Measurements from ENCODE around the gene EPHA10.

Gene EPHA10

GRCh38 chr1:37719572-37720195, 45.2 kb downstream of the EPHA10 start:
- Histone ChIP-seq H3K9ac (ENCODE audit: low read length) (no peak overlapping the region), H3K9me2 (replicated peaks; ENCODE audit: insufficient read depth, low read length) (no peaks in the 10 kb centered on the region), H3K4me3 (ENCODE audit: insufficient read depth, low read length, poor library complexity, severe bottlenecking) (no peak overlapping the region)

GRCh38 chr1:37718901-37719571, 45.9 kb downstream of the EPHA10 start:
- Histone ChIP-seq H3K9me2 (replicated peaks; ENCODE audit: insufficient read depth, low read length) (no peaks in the 10 kb centered on the region), H3K4me3 (ENCODE audit: insufficient read depth, low read length, poor library complexity, severe bottlenecking) (no peak overlapping the region), H3K9me3 (ENCODE audit: insufficient read depth, low read length) (no peaks in the 10 kb centered on the region), H3K4me2 (ENCODE audit: low read depth, low read length, poor library complexity, severe bottlenecking) (no peak overlapping the region), H3K9ac (ENCODE audit: low read length) (no peak overlapping the region), H4K20me1 (ENCODE audit: low read depth, low read length) (no peaks in the 10 kb centered on the region), H3K27me3 (ENCODE audit: low read length) (no peaks in the 10 kb centered on the region), H3K36me3 (ENCODE audit: low read length) (no peaks in the 10 kb centered on the region), H3K27ac (ENCODE audit: low read depth, low read length) (no peak overlapping the region), H3F3A (ENCODE audit: insufficient read depth) (no peaks in the 10 kb centered on the region), H3K79me2 (ENCODE audit: insufficient read depth, low read length) (no peaks in the 10 kb centered on the region), H2AFZ (ENCODE audit: low read depth, low read length, severe bottlenecking) (no peak overlapping the region)
- TF ChIP-seq EZH2phosphoT487 (conservative IDR thresholded peaks at IDR 0.05; ENCODE audit: low read length) (no peak), CTCF (IDR thresholded peaks at IDR 0.05; ENCODE audit: insufficient read depth, low read length, poor library complexity, severe bottlenecking) (no peak)

More at GRCh38 chr1:37719572-37720195, 45.2 kb downstream of the EPHA10 start:
- no peak overlapping the region for H3K27ac ChIP-seq (ENCODE audit: low read depth, low read length)
- H4K20me1 ChIP-seq (ENCODE audit: low read depth, low read length) = no peaks in the 10 kb centered on the region
- H3K36me3 ChIP-seq (ENCODE audit: low read length) = no peaks in the 10 kb centered on the region
- H3K4me2 ChIP-seq (ENCODE audit: low read depth, low read length, poor library complexity, severe bottlenecking) = no peak overlapping the region
- H3K27me3 ChIP-seq (ENCODE audit: low read length) = no peaks in the 10 kb centered on the region
- TF ChIP-seq EZH2phosphoT487 (conservative IDR thresholded peaks at IDR 0.05; ENCODE audit: low read length) (no peak), CTCF (IDR thresholded peaks at IDR 0.05; ENCODE audit: insufficient read depth, low read length, poor library complexity, severe bottlenecking) (no peak)
- H2AFZ ChIP-seq (ENCODE audit: low read depth, low read length, severe bottlenecking) = no peak overlapping the region
- no peaks in the 10 kb centered on the region for H3K9me3 ChIP-seq (ENCODE audit: insufficient read depth, low read length)
- H3F3A ChIP-seq (ENCODE audit: insufficient read depth) = no peaks in the 10 kb centered on the region
- H3K79me2 ChIP-seq (ENCODE audit: insufficient read depth, low read length) = no peaks in the 10 kb centered on the region

GRCh38 chr1:37718181-37718900, 46.6 kb downstream of the EPHA10 start:
- H3K9me2 ChIP-seq (replicated peaks; ENCODE audit: insufficient read depth, low read length) = no peaks in the 10 kb centered on the region
- no peaks in the 10 kb centered on the region for H3K27me3 ChIP-seq (ENCODE audit: low read length)
- no peak overlapping the region for H3K4me2 ChIP-seq (ENCODE audit: low read depth, low read length, poor library complexity, severe bottlenecking)
- H4K20me1 ChIP-seq (ENCODE audit: low read depth, low read length) = no peaks in the 10 kb centered on the region
- H3K36me3 ChIP-seq (ENCODE audit: low read length) = no peaks in the 10 kb centered on the region
- H3K9ac ChIP-seq (ENCODE audit: low read length) = no peak overlapping the region
- H3K79me2 ChIP-seq (ENCODE audit: insufficient read depth, low read length) = no peaks in the 10 kb centered on the region
- no peak for TF ChIP-seq EZH2phosphoT487 (conservative IDR thresholded peaks at IDR 0.05; ENCODE audit: low read length)
- TF ChIP-seq CTCF (IDR thresholded peaks at IDR 0.05; ENCODE audit: insufficient read depth, low read length, poor library complexity, severe bottlenecking) = no peak
- no peak overlapping the region for H3K27ac ChIP-seq (ENCODE audit: low read depth, low read length)
- no peak overlapping the region for H2AFZ ChIP-seq (ENCODE audit: low read depth, low read length, severe bottlenecking)
- H3F3A ChIP-seq (ENCODE audit: insufficient read depth) = no peaks in the 10 kb centered on the region
- no peaks in the 10 kb centered on the region for H3K9me3 ChIP-seq (ENCODE audit: insufficient read depth, low read length)
- no peak overlapping the region for H3K4me3 ChIP-seq (ENCODE audit: insufficient read depth, low read length, poor library complexity, severe bottlenecking)

Measured in SU-DHL-6 (cell line).